Muscle of leg (tissue), 11 donors: ENCODE measurements around the gene ARL17A. TPM values are rescaled to one million over a fixed set of nuclear protein-coding genes. Genes with fewer than 3 reads are reported as not detected.
"Not testable (repeated sequence)": the region's sequence is repeated elsewhere in the genome, so short reads cannot be mapped to it uniquely, and the experiment has no call there.

Source experiments
- DNase-seq: peaks from one replicate; pipeline ENCODE4 v3.0.0; 2013
- H3K27ac ChIP-seq: one replicate; pipeline ENCODE4 v1.5.1; 2013; ENCODE audit warnings: mild to moderate bottlenecking, low read length, control low read depth
- H3K27me3 ChIP-seq: one replicate; pipeline ENCODE4 v1.6.1; 2013; ENCODE audit warnings: low read length; ENCODE audit not compliant: control insufficient read depth, insufficient read depth
- H3K36me3 ChIP-seq: one replicate; pipeline ENCODE4 v1.6.1; 2013; ENCODE audit warnings: low read length; ENCODE audit not compliant: control insufficient read depth, insufficient read depth
- H3K4me1 ChIP-seq: one replicate; pipeline ENCODE4 v1.6.1; 2013; ENCODE audit warnings: low read length; ENCODE audit not compliant: control insufficient read depth, insufficient read depth
- H3K4me3 ChIP-seq: one replicate; pipeline ENCODE4 v1.5.1; 2013; ENCODE audit warnings: low read length, control low read depth
- H3K9me3 ChIP-seq: replicated peaks from 2 replicates; pipeline ENCODE4 v1.6.1; 2013; ENCODE audit warnings: low read depth, low read length; ENCODE audit not compliant: control insufficient read depth
- WGBS: methylation state at CpG from one replicate; pipeline ENCODE4 v1.1.5; 2013; ENCODE audit warnings: missing lambda C conversion rate; ENCODE audit not compliant: insufficient coverage; 5-methylcytosine and 5-hydroxymethylcytosine counted together
- polyA plus RNA-seq, 8 donors: library from polyadenylated mRNA; unstranded; fragments of 120-200 nt; gene quantifications; one replicate each; pipeline versions ENCODE4 v1.2.1 to v1.2.3, GENCODE V29; 2013; ENCODE audit warnings: inconsistent platforms in 1 of 8, low replicate concordance in 1 of 8; ENCODE audit not compliant: insufficient read length in 8 of 8, insufficient read depth in 1 of 8
- total RNA-seq: library from RNA; stranded (reverse); fragments of 120-200 nt; gene quantifications from one replicate; pipeline ENCODE4 v1.2.4, GENCODE V29; 2013

The ARL17A gene
- total and polyA plus RNA-seq, 9 donors: 11.2 to 18.2 (median 12.9) TPM

DNA sequence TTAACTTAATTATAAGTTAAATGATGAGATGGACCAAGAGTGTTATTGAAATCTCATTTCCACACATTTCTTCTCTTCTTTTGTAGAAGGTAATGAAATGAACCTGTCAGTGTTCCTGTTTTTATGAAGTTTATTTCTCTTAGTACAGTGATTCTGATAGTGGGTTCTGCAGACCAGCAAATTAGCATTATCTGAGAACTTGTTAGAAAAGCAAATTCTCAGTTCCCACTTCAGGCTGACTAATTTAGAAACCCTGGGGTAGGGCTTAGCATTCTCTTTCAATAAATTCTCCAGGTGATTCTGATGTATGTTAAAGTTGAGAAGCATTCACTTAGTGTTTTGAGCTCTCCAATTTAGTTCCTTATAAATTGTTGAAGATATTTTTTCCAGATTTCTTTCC, 23.6 kb upstream of the ARL17A start:
- H3K9me3 ChIP-seq, H3K27ac ChIP-seq, H3K36me3 ChIP-seq, H3K4me3 ChIP-seq, H3K27me3 ChIP-seq, H3K4me1 ChIP-seq, DNase-seq: not testable (repeated sequence)

DNA sequence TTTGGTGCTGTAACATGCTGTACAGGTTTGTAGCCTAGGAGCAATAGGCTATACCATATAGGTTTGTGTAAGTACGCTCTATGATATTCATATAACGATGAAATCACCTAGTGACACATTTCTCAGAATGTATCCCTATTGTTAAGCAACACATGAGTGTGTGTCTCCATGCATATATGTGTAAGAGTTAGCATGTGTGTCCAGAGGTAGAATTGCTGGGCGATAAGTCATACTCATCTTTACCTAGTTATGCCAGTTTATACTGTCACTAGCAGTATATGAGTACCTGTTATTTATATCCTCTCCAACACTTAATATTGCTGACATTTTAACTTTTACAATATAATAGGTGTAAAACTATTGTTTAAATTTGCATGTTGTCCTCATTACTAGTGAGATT, 21.3 kb upstream of the ARL17A start:
- H3K27ac ChIP-seq: not testable (repeated sequence)

DNA sequence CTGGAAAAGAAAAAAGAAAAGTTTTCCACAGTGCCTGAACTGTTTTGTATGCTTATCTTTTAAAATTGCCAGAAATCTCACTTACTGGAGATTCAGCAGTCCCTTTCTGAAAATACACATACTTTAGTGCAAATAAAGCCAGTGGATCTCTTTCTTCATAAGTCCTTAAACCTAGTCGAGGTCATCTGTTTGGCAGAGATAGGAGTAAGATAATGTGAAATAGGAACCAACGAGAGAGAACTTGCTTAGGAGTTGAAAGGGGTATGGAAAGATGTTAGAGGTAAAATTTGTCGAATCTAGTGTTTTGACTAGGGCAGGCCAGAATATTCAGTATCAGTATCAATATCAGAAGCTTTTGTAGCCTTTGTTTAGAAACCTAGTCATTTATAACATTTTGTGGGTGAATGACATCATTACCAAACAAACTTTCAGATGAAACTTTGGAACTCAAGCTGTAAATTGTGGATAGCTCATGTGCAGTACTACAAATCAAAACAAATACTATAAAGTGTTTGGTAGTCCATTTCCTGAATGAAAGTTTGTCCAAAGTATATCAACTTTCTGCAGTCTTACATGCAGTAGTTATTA, 18.9 kb upstream of the ARL17A start:
- H3K27ac ChIP-seq, H3K9me3 ChIP-seq, H3K4me3 ChIP-seq, H3K4me1 ChIP-seq, H3K36me3 ChIP-seq, DNase-seq, H3K27me3 ChIP-seq: not testable (repeated sequence)
- WGBS: no CpG with 5 or more reads among the region's 3 CpGs

More for the DNA sequence above, 21.3 kb upstream of the ARL17A start:
- not testable (repeated sequence) for H3K9me3 ChIP-seq, DNase-seq, H3K27me3 ChIP-seq, H3K4me1 ChIP-seq, H3K36me3 ChIP-seq, H3K4me3 ChIP-seq
- no CpG with 5 or more reads among the region's 3 CpGs for WGBS

DNA sequence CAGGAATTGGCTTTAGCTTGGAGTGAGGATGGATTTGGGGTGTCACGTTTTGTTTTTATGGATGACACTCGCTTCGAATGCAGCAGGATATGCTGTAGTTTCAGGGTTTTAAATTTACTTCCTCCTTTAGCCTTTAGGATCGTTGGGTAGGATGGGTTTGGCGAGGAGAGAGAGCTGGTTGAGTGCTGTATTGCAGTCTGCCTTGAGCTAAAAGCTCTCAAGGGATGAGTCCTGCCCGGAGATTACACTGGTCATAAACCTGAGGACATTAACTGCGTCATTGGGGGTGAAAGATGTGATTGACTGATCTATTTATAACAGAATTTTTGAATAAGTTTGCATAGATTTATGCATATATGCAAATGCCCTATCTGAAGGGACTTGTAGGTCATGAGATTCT, 11.8 kb upstream of the ARL17A start:
- H3K27ac ChIP-seq, H3K27me3 ChIP-seq: not testable (repeated sequence)
- no CpG with 5 or more reads among the region's 7 CpGs for WGBS

DNA sequence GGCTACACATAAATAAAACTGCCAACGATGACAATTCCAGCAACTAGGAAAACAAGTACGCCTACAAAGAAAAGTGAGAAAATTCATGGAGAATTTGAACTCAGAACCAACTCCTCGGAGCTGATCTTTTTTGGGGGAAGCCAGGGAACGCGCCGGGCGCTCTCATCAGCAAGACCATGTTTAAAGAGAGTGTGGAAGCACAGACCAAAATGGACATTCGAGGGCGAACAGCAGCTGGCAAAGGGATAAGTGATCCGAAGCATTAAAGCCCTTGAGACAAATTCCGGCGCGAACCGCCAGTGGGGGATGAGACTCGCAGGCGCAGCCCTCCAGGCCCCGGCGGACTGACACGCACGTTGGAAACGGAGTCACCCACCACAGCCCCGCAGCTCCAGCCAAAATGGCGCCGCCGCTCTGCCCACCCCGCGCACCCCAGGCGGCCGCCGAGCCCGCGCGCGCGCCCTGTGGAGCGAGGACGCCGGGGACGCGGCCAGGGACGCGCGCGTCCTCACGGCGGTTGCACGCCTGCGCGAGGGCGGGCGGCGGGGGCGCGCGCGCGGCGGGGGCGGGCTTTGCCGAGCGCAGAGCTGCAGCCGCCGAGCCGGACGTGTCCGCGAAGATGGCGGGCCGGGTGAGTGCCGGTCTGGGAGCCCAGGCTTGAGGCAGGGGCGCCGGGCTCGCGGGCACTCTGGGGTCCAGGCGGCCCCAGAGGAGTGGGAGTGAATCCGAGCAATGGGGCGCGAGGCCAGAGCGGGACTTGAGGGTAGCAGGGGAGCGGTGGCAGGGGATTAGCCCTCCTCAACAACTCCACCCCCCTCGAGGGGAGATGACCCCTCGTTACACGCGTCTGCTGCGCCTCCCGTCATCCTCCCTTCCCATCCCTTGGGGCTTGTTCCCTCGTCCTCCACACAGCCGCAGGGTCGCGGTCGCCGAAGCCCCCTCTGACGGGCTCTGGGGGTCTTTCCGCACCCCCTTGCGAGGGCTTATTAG, 11.0 kb upstream of the ARL17A start, which contains the start of gene NSF:
NSF (plus strand) TSS at position 513 of the 990 bp plus-strand sequence; CDS start at position 620, 107 bp downstream.
- H3K27ac ChIP-seq, H3K4me1 ChIP-seq, H3K4me3 ChIP-seq, H3K9me3 ChIP-seq, H3K27me3 ChIP-seq, DNase-seq, H3K36me3 ChIP-seq: not testable (repeated sequence)
- no CpG with 5 or more reads among the region's 95 CpGs for WGBS

More for the DNA sequence above, 11.8 kb upstream of the ARL17A start:
- not testable (repeated sequence) for H3K4me3 ChIP-seq, H3K36me3 ChIP-seq, H3K9me3 ChIP-seq, DNase-seq, H3K4me1 ChIP-seq

DNA sequence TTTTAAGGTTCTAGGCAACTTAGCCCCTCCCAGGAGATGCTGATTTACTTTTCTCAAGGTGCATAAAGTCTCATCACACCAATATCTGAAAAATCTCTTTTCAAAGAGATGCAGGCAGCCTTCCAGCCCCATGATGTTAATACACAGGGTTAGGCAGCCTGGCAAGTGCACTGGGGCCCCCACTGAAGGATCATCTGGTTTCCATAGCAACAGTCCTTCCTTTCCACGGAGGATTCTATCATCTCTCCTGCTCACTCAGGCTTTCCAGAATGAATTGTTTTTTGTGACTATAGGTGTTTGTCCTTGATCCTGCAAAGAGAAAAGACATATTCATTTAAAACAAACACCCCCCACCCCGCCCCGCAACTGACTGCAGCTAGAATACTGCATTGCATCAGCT, 6.0 kb upstream of the ARL17A start:
- H3K9me3 ChIP-seq, H3K4me3 ChIP-seq, H3K27me3 ChIP-seq, H3K36me3 ChIP-seq, H3K4me1 ChIP-seq, DNase-seq, H3K27ac ChIP-seq: not testable (repeated sequence)
- no CpG with 5 or more reads among the region's 3 CpGs for WGBS

DNA sequence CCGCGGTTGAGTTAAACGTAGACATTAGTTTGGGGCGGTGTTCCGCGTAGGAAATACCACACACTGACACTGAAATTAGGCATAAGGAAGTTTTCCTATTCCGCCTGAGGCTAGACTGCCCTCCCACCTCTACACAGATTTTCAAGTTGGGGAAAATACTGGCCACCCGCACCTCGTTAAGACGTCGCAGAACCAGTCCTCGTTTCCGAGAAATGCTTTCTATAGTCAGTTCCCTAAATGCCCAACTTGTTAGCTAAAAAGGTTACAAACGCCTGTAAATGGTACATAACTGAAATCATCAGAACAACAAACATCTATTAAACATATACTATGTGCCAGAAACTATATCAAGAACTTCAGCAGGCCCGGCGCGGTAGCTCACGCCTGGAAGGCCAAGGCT, 591 bp upstream of the ARL17A start:
- H3K27me3 ChIP-seq, H3K4me1 ChIP-seq, H3K36me3 ChIP-seq, DNase-seq, H3K27ac ChIP-seq, H3K9me3 ChIP-seq: not testable (repeated sequence)
- WGBS: no CpG with 5 or more reads among the region's 18 CpGs
- peak overlapping the region; percentile 19 for H3K4me3 ChIP-seq

DNA sequence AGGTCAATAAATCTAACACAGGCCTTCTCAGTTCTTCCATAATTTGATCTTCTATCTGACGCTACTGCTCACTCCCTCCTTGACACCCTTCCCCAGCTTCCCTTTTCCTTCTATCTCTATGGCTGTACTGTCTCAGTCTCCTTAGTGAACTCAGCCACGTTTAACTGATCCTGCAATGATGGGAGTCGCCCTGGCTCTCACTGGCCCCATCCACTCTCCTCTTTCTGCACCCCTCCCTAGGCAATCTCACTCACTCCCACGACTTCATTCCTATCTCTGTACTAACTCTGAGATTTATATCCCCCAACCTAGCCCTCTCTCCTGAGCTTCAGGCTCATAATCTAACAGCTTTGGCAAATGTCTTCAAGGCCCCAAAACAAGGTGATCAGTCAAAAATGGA, 7.7 kb downstream of the ARL17A start:
- H3K9me3 ChIP-seq, H3K4me3 ChIP-seq, H3K36me3 ChIP-seq, H3K27me3 ChIP-seq, H3K4me1 ChIP-seq, DNase-seq, H3K27ac ChIP-seq: not testable (repeated sequence)
- WGBS: no CpG with 5 or more reads among the region's 4 CpGs

DNA sequence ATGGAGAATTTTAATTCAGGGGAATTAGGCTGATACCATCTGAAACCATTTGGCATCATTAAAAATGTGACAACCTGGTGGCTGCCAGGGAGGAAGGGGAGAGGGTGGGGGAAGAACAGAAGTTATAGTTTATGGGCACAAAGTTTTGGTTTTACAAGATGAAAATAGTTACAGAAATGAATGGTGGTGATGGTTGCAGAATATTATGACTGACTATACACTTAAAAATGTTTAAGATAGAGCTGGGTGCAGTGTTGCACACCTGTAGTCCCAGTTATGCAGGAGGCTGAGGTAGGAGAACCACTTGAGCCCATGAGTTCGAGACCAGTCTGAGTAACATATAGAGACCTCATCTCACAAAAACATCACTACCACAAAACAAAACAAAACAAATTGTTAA, 12.5 kb downstream of the ARL17A start:
- no CpG with 5 or more reads among the region's 1 CpG for WGBS
- not testable (repeated sequence) for DNase-seq, H3K27me3 ChIP-seq, H3K4me3 ChIP-seq, H3K36me3 ChIP-seq, H3K9me3 ChIP-seq, H3K4me1 ChIP-seq, H3K27ac ChIP-seq

DNA sequence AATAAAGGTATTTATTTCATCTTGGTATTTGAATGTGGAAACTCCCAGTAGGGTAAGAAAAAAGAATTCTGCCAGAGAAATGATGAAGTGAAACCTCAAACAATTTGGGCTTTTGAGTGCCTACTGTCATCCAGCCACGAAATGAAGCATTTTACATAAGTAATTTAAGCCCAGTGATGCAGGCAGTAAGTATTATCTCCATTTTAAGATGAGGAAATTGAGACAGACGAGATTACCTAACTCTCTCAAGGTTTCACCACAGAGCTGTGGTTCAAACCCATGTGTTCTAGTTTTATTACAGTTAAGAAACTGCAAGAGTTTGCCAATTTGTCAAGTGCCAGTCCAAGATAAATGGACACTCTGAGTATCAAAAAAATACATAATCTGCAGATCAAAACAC, 13.2 kb downstream of the ARL17A start:
- DNase-seq, H3K4me3 ChIP-seq: not testable (repeated sequence)
- WGBS: no CpG with 5 or more reads among the region's 2 CpGs

More for the DNA sequence above, 13.2 kb downstream of the ARL17A start:
- not testable (repeated sequence) for H3K4me1 ChIP-seq, H3K27me3 ChIP-seq, H3K36me3 ChIP-seq, H3K9me3 ChIP-seq, H3K27ac ChIP-seq
